NT2/D1 (cell line): ENCODE measurements around the gene AHNAK.

Experiments
- DNase-seq: peaks from one replicate; pipeline ENCODE4 v3.0.0-alpha.2; 2011; ENCODE audit warnings: low read depth, low spot score
- H3K27me3 ChIP-seq: 2 replicates; pipeline ENCODE4 v1.6.0; 2011; ENCODE audit warnings: mild to moderate bottlenecking; ENCODE audit not compliant: insufficient read length, insufficient read depth
- H3K36me3 ChIP-seq: 2 replicates; pipeline ENCODE4 v1.6.1; 2011; ENCODE audit warnings: mild to moderate bottlenecking, low read length, mixed read lengths; ENCODE audit not compliant: insufficient read depth, insufficient read length
- H3K4me1 ChIP-seq: 2 replicates; pipeline ENCODE4 v1.5.1; 2011; ENCODE audit not compliant: insufficient read depth, insufficient read length
- H3K4me3 ChIP-seq: 2 replicates; pipeline ENCODE4 v1.5.1; 2011; ENCODE audit warnings: low read depth; ENCODE audit not compliant: insufficient read length
- H3K9ac ChIP-seq: 2 replicates; pipeline ENCODE4 v1.6.0; 2011; ENCODE audit warnings: low read depth; ENCODE audit not compliant: insufficient read length
- H3K9me3 ChIP-seq: 2 replicates; pipeline ENCODE4 v1.5.1; 2011; ENCODE audit warnings: mild to moderate bottlenecking, low read length; ENCODE audit not compliant: insufficient read depth
- SUZ12 ChIP-seq: IDR thresholded peaks from 2 replicates; pipeline ENCODE4 v1.6.1; 2011; ENCODE audit not compliant: insufficient read length, insufficient read depth; ENCODE audit errors: extremely low read depth
- YY1 ChIP-seq: IDR thresholded peaks from 2 replicates; pipeline ENCODE4 v1.6.1; 2011; ENCODE audit not compliant: insufficient read length, insufficient read depth
- ZNF274 ChIP-seq: IDR thresholded peaks from 2 replicates; pipeline ENCODE4 v1.6.1; 2011; ENCODE audit warnings: mild to moderate bottlenecking, low read depth, low read length

AHNAK gene

GRCh38 chr11:62546244-62546928 is at the start of gene AHNAK:
AHNAK (minus strand) TSS chr11:62546806; CDS start chr11:62536098, 10,708 bp downstream.
- H3K9ac ChIP-seq = peak within 1 kb of the TSS; percentile 99
- peak within 1 kb of the TSS; percentile 97 for H3K4me3 ChIP-seq
- H3K4me1 ChIP-seq = peaks cover 25% of the 10 kb centered on the region
- no peaks in the 10 kb centered on the region for H3K9me3 ChIP-seq
- no peak for TF ChIP-seq SUZ12
- no peak for TF ChIP-seq ZNF274
- TF ChIP-seq YY1 = no peak
- H3K27me3 ChIP-seq = no peaks in the 10 kb centered on the region
- peaks cover 34% of the 10 kb centered on the region for H3K36me3 ChIP-seq
- no peak for DNase-seq

DNA sequence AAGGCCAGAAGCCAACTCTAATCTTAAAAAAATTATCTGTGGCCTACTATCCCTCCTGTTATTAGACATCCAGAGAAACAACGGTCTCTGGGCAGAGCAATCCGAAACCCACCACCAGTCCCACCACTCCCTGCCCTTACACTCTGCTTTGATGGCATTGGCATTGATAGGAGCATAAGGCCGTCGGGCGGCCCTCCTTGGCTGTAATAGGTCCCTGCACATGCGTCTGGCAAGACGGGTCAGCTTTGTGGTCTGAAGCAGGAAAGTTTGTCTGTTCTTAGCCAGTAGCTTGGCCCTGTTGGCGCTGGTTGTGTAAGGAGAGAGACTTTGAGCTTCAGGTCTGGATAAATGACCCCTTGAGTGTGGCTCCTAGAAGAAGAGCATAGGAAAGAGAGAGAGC is 48.5 kb upstream of the AHNAK start:
- Histone ChIP-seq H3K9ac (no peak overlapping the region), H3K27me3 (no peaks in the 10 kb centered on the region), H3K36me3 (peaks cover 75% of the 10 kb centered on the region), H3K9me3 (no peaks in the 10 kb centered on the region), H3K4me1 (peaks cover 14% of the 10 kb centered on the region), H3K4me3 (no peak overlapping the region)
- no peak for TF ChIP-seq YY1
- TF ChIP-seq ZNF274 = no peak
- no peak for TF ChIP-seq SUZ12
- no peak for DNase-seq

- Histone ChIP-seq H3K27me3 (no peaks in the 10 kb centered on the region), H3K9ac (peak overlapping the region; percentile 51), H3K9me3 (no peaks in the 10 kb centered on the region), H3K36me3 (peaks cover 65% of the 10 kb centered on the region), H3K4me3 (no peak overlapping the region), H3K4me1 (peaks cover 14% of the 10 kb centered on the region)
- TF ChIP-seq YY1 (no peak), ZNF274 (no peak), SUZ12 (no peak)
- peak; percentile 79 for DNase-seq
Measured at GRCh38 chr11:62593434-62594044, 46.9 kb upstream of the AHNAK start.

GRCh38 chr11:62592989-62593421 is 46.4 kb upstream of the AHNAK start:
- peaks cover 14% of the 10 kb centered on the region for H3K4me1 ChIP-seq
- H3K36me3 ChIP-seq = peaks cover 65% of the 10 kb centered on the region
- H3K4me3 ChIP-seq = no peak overlapping the region
- no peaks in the 10 kb centered on the region for H3K27me3 ChIP-seq
- TF ChIP-seq YY1 (no peak), ZNF274 (no peak), SUZ12 (no peak)
- no peak overlapping the region for H3K9ac ChIP-seq
- no peak for DNase-seq
- no peaks in the 10 kb centered on the region for H3K9me3 ChIP-seq

DNA sequence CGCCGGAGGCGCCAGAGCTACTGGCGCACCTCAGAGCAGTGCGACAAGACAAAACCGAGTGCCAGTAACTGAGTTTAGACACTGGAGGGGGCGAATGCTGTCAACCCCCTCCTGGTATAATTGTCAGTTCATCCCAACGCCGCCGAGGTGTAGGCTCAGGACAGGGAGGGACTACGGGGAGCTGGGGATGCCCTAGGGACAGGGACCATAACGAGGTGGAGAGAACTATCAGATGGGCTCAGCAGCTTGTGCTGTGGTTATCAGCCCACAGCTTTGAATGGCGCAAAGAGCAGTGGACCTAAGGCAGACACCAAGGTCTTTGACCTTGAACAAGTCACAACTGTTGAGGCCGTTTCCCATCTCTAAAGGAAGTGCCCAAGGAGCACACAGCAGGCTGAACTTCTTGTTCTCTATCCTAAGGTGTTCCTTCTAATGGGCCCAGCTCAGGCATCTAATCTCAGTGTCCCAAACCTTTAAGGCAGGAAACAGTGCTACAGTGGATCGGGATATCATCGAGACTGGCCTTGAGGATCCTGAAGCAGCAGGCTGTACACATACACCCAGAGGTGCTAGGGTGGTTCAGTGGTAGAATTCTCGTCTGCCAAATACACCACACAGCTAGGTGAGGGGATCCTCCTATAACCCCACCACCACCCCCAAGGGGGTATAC is 45.7 kb upstream of the AHNAK start:
- Histone ChIP-seq H3K4me1 (peaks cover 14% of the 10 kb centered on the region), H3K9ac (peak overlapping the region; percentile 89), H3K27me3 (no peaks in the 10 kb centered on the region), H3K36me3 (peaks cover 65% of the 10 kb centered on the region), H3K9me3 (no peaks in the 10 kb centered on the region), H3K4me3 (peak overlapping the region; percentile 39)
- TF ChIP-seq ZNF274 = no peak
- DNase-seq = no peak

- Histone ChIP-seq H3K4me3 (peak within 1 kb of the TSS; percentile 77), H3K9me3 (no peaks in the 10 kb centered on the region), H3K9ac (peak within 1 kb of the TSS; percentile 89), H3K27me3 (no peaks in the 10 kb centered on the region), H3K4me1 (peaks cover 14% of the 10 kb centered on the region), H3K36me3 (peaks cover 61% of the 10 kb centered on the region)
- peak; percentile 99 for DNase-seq
- TF ChIP-seq YY1 = peak; percentile 45
- TF ChIP-seq SUZ12 = no peak
Measured at GRCh38 chr11:62591448-62592145, 45.0 kb upstream of the AHNAK start, which contains the start of gene TUT1. TUT1 (minus strand) TSS chr11:62591523; CDS start chr11:62591485, 38 bp downstream.
